Activated CD8-positive, alpha-beta memory T cell treated with anti-CD3 and anti-CD28 coated beads for 24 hours (primary cell): Measurements from ENCODE around the gene PSORS1C2.

Experiments used
- DNase-seq: peaks from one replicate; pipeline ENCODE4 v3.0.0-alpha.2; 2020

The PSORS1C2 gene

DNA sequence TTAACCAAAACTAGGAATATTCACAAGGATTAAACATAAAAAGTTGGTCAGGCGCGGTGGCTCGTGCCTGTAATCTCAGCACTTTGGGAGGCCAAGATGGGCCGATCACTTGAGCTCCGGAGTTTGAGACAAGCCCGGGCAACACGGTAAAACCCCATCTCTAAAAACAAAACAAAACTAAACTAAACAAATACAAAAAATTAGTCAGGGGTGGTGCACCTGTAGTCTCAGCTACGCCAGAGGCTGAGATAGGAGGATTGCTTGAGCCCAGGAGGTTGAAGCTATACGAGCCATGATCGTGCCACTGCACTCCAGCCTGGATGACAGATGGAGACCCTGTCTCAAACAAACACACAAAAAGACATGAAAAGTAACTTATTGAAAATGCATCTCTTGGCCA, 3.2 kb downstream of the PSORS1C2 start:
- no peak for DNase-seq

DNA sequence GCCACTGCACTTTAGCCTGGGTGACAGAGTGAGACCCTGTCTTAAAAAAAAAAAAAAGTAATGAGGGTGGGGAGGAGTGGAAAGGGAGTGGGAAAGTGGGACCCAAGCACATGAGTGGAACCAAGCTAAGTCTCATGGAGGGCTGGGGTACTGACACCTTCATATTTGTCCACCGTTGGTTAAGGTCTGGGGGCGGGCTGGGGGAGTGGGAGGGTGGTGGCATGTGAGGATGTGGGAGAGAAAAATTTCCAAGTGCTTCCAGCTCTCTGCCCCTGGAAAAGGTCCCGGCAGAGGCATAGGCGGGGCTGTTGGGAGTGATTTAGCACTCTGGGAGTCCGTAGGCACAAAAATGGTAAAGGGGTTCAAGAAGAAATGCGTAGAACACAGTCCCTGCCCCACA, 6.1 kb downstream of the PSORS1C2 start:
- DNase-seq: no peak

DNA sequence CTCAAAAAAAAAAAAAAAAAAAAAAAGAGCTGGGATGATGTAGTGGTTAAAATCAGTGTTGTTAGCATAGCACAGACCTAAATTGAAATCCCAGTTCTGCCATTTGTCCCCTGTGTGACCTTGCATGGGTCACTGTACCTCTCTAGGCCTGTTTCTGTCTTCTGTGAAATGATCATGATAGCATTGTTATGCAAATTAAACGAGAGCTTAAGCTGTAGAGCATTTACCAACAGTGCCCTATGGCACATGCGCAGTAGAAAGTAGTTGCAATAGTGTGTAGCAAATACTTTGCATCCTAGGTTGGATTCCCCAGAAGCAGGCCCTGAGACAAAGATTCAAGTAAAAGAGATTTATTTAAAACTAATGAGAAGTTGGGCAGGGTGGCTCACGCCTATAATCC, 7.3 kb downstream of the PSORS1C2 start:
- no peak for DNase-seq

DNA sequence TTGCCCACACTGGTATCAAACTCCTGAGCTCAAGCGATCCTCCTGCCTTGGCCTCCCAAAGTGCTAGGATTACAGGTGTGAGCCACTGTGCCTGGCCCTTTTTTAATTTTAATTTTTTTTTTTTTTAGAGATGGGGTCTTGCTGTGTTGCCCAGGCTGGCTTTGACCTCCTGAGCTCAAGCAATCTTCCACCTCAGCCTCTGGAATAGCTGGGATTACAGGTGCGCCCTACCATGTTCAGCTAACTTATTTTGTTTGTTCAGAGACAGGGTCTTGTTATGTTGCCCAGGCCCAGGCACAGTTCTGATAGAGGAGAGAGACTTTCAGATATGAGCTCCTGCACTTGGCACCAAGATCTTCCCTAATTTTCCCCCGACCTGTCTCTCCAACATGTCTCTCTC, 8.1 kb downstream of the PSORS1C2 start:
- DNase-seq: no peak

DNA sequence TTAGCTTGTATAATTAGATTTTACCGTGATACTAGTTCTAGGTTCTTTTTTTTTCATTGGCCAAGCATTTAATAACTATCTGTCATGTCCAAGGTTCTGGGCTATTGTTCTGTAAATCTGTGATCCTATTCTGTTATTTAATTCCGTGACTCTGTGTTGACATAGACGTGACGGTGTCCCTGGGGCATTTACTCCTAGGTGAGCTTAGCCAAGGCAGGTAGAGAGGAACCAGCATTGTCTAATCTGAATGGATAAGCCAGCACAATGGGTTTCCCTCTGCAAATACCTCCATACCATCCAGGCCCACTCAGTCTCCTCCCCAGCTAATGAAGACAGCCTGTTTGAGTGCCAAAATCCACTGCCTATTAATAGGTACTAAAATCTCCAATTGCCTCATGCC, 9.7 kb downstream of the PSORS1C2 start:
- no peak for DNase-seq

DNA sequence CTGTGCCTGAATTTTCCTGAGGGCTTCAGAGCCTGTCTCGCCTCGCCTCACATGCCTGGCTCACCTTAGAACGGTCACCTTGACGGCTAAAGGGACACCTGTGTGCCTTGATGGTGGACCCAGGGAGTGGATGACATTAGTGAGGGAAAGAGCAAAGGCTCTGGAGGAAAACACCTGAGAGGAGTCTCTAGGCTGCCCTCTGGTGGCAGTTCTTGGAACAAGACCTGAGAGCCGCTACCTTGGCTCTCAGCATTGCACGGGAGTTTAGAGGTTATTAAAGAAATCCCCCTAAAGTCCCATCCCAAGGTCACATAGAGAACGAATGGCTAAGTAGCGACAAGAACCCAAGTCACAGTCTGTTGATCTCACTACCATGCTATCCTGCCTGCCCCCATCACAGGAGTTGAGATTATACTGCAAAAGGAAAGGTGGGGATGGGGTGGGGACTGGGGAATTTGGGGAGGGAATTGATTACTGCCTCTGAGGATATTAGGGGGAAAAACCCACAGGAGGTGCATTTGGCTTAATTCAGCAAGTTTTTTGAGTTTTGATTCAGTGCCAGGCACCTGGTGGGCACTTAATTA, 10.7 kb downstream of the PSORS1C2 start:
- peak; percentile 92 for DNase-seq

DNA sequence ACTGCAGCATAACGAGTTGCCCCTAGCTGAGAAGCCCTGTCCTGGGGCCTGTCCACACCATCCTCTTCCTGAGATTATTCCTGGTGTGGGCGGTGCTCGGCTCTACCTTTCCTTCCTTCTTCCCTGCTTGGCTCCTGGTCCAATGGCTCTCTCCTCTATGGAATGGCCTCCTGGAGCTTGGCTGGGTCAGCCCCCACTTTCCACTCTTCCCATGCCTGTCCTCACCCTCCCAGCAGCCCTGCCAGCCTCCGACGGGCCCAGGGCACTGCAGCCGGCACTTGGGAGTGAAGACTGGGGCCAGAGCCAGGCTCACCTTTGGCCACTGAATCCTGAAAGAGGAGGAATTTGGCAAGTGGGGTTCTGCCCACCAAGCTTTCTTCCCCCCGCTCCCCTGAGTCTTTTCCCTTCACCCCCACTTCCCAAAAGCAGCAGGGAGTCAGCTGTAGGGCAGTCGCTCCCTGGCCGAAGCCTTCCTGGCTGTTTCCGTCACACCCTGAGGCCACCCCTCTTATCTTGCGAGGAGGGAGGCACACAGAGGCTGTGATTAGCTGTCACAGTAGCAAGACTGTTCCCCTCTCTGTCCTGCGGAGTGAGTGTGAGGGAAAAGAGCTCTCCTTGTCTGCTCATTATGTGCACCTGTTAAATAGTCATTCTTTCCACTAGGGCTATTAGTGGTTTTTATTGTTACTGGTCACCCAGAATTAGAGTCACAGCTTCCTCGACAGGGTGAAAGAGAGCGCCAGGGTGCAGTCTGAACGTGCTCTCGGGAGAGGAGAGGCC, 12.3 kb downstream of the PSORS1C2 start:
- DNase-seq: no peak

DNA sequence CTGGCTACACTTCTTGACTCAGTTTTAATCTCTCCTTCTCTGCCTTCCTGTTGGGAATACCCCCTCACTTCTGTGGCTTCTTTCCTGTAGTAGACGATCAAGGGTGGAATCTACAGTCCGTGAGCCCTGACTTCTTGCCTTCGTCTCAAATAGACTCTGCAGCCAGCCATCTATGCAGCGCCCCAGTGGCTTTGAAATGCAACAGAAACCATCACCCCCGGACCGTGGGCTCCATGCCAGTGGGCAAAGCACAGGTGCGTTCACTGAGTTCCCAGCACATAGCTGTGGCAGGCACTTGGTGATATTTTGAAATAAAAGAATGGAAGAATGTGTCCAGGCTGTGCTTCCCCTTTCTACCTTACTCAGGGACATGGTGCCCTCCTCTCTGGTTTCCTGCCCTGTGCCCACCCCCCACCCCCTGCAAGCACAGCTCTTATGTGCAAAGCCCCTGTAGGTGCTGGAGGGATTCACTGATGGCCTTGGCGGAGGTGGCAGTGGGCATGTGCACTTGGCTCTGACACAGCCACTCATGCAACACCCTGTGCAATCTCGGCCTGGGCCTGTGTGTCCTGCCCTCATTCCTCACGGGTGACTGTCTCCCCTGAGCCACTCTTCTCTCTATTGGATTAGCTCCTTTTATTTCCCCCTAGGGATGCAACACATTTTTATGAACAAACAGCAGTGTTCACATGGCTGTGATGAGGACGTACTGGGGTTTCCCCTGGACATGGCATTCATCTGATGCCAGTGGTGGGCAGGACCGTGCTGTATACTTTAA, 13.1 kb downstream of the PSORS1C2 start:
- DNase-seq: no peak

DNA sequence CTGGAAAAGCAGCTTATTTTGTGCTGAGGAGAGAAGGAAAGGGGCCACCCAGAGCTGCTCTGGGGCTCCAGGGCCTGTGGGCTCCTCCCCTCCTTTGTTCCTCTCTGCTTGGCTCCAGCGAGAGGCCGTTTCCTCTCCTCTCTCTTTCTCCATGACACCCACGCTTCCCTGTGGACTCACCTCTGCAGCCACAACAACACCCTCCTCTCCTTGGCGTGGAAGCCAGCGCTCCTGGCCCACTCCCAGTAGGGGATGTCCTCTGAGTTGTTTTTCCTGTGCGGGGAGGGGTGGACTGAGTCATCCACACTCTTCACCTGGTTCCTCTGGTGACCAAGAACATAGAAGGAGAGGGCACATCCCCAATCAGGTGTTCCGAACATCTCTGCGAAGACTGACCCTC, 13.7 kb downstream of the PSORS1C2 start:
- no peak for DNase-seq

DNA sequence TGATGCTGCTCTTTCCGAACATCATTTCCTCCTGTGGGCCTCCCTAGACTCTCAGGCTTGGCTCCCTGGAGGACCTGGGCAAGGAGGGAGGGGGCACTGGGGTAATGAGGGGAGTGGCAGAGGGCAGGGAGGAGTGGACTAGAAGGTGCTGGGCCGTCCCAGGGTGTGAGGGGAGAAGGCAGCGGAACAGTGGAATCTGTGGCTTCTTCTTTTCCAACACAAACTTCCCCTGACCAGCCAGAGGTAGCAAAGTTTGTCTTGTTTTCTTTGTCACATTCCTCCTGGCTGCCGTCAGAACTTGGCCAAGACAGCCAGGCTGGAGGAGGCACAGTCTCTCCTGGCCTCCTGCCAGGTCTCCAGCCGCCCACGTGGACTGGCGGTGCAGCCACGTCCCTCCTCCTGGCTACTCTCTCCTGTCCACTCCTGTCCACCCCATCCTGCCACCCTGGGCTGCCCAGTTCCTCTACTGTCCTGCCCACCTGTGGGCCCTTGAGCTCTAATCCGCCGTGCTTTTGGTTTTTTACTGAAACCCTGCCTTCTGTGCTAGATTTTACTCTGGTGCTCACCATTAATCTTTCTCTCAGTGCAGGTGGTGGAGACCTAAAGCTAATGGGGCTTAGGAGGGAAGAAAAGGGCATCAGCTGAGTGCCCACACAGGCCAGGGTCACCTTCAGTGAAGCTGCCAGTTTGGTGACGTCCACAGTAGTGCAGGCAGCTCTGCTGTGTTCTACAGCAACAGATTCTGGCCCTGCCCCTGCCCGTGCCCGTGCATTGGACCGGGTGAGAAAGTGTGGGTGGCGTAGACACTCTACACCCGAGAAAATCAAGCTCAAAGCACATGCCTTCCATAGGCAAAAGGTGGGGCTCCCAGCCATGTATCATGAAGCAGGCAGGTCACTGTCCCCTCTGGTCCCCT, 15.8 kb downstream of the PSORS1C2 start:
- no peak for DNase-seq

DNA sequence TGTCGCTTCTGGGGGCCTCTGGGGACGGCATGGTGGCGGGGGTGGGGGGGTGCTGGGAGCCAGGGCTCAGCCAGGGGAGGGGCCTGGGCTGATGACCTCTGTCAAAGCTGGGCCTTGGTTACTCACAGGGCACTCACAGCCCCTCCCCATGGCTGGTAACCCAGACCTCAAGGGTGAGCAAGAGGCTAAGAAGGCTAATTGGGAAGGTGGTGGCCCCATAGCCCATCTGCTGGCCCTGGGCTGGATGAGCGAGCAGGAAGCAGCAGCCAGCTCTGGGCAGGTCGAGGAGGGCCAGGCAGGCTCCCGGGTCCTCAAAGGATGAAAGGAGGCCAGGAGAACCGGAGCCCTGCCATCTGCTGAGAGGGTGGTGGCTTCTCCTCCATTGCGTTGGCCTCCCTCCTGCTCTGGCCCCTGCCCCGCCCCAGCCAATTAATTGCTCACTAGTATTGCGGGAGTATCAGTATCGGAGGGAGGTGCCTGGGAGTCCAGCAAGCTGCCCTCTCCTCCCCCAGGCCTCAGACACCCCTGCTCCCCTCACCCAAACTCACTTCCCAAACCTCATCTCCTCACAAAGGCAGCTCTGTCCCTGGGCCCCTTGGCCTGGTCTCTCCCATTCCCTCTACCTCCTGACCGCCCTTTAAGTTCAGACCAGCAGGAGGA, 17.6 kb downstream of the PSORS1C2 start:
- no peak for DNase-seq

DNA sequence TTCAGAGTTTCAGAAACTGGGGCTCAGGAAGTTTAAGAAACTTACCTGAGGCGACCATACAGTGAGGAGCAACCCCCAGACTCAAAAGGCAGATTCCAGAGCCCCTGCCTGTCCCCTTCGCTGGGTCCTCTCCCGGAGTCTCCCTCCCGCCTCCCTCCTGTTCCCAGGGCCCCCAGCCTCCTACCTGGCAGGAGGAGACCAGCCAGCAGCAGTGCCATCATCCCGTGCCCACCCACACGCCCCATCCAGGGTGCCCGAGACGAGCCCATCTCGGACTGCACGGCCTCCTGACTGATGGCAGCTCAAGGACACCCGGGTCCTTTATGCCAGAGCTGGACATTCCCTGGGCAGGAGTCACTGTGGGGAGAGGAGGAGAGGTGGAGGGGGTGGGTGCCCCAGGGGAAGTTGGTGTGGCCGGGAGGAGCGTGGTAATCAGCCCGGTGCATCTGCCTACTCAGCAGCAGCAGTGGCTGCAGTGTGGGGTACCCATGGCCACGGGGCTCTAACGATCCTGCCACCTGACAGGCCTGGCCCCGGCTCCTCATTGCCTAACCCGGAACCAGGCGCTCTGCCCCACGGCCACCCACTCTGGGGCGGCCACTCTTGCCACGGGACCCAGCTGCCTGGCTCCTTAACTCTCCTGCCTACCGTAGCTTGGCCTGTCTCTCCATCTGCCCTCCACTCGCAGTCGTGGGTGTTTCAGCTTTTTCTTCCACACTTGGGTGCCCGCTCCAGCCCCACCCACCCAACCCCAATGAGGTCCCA, 18.5 kb downstream of the PSORS1C2 start, which contains the start of gene CDSN:
TSS of gene CDSN (minus strand) at position 296 of the 765 bp plus-strand sequence. CDS start at position 269, 27 bp downstream.
- DNase-seq: no peak

DNA sequence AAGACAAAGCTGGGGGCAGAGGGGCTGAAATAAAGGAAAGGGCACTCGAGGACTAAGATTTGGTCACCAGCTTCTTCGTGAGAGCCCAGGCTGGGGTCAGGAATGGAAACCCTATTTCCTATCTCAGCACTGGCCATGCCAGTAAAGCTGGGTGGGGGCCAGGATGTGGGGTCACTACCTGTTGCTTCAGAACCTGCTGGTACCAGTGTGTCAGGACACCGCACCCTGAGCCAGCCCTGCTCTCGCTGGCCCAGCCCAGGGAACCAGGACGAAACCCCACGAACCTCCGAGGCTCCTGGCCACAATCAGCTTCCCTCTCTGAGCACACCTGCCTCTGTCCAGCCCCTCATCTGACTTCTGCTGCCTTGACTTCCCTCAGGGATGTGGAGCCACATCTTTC, 20.7 kb downstream of the PSORS1C2 start:
- no peak for DNase-seq

DNA sequence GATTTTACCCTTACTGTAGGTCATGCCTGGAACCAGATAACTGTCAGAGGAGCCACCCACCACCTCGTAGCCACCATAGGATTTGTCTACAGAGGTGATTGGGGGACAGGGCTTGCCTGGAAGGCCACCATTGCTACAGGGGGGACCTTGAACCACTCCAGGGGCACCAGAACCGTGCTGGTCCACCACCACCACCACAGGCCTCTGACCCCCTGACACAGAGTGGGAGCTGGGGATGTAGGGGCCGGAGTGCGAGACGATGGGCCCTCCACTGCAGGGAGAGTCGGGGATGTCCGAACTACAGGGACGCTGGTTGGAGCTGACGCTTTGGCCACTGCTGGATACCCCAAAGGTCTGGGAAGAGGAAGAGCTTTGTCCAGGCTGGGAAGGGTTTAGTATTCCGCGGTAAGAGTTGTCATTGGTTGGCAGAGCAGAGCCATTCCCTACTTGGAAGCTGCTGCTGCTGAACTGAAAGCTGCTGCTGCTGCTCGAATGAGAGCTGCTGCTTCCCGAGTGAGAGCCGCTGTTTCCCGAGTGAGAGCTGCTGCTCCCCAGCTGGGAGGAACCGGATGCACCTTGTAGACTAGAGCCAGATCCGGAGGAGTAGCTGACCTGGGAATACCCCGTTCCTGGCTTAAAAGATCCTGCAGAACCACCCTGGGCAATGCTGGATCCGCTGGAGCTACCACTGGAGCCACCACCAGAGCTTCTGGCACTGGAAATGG, 22.0 kb downstream of the PSORS1C2 start:
- DNase-seq: no peak

DNA sequence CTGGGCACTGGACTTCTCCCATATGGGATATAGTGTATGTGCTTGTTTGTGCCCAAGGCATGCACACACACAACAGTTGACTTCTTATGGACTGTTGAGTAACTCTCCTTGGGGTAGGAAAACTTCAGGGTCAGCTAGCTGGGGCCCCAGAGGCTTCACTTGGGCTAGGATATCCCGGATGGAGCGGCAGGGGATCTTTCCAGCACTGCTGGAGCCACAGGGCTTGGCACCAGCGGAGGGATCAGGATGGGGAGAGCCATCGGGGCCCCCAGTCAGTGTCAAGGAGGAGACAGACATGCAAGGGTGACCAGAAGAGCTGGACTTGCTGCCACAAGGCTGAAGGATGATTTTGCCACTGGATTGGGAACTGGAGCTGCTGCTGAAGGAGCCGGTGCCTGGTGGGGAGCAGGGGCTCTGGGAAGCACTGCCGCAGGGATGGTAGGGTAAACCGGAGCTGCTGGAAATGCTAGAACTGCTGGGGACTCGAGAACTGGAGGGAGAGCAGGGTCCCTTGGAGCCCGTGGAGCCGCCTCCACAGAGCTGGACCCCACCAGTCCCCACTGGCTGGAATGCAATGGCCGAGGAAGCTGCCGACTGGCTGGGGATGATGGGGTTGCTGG, 22.8 kb downstream of the PSORS1C2 start:
- no peak for DNase-seq

DNA sequence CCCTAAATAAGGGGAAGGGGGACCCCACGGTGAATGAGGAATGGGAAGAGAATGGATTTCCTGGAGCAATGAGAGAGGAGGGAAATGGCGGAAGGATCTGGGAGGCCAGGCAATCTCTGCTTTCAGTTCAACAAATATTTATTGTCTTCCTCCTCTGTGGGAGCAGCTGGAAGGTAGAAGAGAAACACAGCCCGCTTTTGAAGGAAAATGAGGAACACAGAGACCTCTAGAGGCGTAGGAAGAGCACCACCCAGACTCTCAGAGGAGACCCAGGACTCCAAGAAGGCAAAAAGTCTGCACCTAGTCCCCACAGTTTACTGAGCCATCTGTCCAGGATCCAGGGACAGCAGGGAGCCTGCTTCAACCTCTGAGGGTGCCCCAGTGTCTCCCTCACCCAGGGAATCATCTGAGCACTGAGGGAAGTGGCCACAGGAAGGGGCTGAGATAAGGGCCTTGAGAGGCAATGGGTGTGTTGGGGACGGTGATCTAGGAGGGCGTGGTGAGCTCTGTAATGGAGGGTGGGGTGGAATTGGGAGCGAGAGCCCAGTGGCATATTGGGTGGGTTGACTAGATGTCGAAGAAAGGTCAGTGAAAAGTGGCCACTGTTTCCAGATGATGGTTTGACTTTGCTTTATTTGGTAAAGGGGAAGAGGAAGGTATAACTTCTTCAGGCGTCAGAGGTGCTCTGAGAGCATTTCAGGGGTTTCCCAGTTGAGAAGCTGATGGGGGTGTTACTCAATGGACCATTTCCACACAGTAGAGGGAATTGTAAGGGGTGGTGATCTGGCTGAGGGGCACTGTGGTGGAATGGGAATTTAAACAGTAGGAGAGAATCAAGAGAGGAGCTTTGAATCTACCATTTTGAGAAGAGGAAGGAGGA, 23.7 kb downstream of the PSORS1C2 start:
- DNase-seq: no peak

DNA sequence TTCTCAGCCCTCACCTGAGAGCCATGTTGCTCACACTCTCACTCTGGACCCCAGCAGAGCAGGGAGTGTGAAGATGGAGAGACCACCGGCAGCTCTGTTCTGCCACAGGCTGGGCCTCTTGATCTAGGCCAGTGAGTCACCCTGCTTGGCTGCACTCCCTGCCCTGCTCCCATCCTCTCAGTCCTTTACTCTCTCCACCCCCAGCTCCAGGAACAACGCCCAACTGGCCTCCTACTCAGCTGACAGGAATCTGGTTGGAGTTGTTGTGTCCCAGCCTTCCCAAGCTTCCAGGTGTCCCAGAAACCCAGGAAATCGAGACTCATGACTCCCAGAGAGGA, 24.4 kb downstream of the PSORS1C2 start, which contains the start of gene PSORS1C1:
TSS of gene PSORS1C1 (plus strand) at position 260 of the 338 bp plus-strand sequence. CDS start 14,833 bp downstream, outside the sequence.
- DNase-seq: no peak

DNA sequence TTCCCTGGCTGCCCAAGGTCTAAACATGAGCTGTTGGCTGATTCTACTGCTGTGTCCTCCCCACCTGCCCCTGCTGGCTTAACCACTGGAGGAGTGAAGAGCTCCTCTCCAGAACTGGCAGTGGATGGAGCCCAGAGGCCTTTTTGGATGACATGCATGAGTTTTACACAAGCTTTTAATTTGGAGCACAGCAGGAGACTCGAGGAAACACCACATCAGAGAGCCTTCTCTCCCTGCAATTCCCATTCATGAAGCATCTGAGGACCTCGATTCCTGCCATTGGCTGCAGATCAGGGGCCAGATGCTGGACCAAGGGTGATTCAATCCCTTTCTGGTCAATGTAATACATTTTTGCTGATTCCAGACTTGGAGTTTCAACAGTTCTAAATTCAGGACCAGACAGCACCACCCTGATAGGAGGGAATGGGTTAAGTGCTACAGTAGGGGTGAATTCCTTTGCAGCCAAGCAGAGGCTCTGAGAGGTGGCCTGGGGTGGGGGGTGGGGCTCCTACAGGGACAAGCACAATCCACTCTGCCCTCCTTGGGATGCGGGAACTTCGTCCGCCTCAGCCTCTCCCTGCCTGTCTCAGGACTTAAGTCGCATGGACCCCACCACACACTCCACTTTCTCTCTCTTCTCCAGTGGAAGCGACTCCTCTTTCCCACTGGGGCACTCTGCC, 24.9 kb downstream of the PSORS1C2 start:
- no peak for DNase-seq

DNA sequence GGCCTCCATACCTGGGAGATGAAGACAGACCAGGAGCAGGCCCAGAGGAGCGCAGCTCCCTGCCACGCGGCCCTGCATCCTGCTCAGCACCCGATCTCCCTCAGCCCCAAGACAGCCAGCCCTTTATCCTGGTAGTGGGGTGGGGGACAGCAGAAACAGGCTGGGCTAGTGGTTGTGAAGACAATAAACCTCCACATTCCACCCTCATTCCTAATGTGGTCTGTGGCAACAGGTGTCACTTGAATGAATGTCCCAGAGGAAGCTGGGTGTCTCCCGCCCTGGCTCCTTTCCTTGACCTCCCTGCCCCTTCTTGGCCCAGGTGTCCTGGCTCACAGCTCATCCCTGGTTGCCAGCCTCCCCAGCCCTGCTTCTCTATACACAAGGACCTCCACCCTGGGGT, 26.4 kb downstream of the PSORS1C2 start, which contains the start of gene C6orf15:
TSS of gene C6orf15 (minus strand) at position 98 of the 400 bp plus-strand sequence. CDS start at position 78, 20 bp downstream.
- no peak for DNase-seq
